Measurements from ENCODE around the gene EIF4ENIF1. TPM values are rescaled to one million over a fixed set of nuclear protein-coding genes. Genes with fewer than 3 reads are reported as not detected.
"Not testable (repeated sequence)": the region's sequence is repeated elsewhere in the genome, so short reads cannot be mapped to it uniquely, and the experiment has no call there.

The EIF4ENIF1 gene
- polyA plus RNA-seq, 1 experiment, result 21.4 TPM

DNA sequence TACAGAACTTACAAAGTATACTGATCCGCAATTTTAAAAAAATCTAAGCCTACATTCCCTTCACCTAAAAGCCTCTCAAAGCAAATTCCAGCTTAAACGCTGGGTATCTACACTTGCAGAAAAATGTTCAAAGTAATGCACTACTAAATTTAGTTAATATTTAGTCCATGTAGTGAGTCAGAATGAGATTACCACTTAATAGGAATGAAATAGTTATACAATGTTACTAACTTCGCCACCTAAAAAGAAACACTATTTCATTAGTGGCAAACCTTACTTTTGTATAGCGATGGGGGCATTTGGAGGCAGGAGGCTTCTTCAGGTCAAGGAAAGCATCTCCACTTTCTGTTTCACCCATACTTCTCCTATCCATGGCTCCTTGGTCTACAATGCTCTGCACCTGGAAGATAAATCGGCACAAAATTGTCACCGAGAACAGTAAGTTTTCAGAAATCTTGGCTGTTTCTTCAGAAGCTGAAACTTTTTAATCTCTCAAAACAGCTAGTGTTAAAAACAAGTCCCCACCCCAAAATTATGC lies 1.2 kb downstream of the EIF4ENIF1 start:
- CTCF ChIA-PET, result no interaction called here
- no peaks in the 10 kb centered on the region; the same call in 1 of the 2 replicates for H3K9me3 ChIP-seq (ENCODE audit: control insufficient read depth, insufficient read depth, low read length)
- no peaks in the 10 kb centered on the region for H3K27me3 ChIP-seq (ENCODE audit: control insufficient read depth, insufficient read depth, low read length)
- TF ChIP-seq, protein P1, sequence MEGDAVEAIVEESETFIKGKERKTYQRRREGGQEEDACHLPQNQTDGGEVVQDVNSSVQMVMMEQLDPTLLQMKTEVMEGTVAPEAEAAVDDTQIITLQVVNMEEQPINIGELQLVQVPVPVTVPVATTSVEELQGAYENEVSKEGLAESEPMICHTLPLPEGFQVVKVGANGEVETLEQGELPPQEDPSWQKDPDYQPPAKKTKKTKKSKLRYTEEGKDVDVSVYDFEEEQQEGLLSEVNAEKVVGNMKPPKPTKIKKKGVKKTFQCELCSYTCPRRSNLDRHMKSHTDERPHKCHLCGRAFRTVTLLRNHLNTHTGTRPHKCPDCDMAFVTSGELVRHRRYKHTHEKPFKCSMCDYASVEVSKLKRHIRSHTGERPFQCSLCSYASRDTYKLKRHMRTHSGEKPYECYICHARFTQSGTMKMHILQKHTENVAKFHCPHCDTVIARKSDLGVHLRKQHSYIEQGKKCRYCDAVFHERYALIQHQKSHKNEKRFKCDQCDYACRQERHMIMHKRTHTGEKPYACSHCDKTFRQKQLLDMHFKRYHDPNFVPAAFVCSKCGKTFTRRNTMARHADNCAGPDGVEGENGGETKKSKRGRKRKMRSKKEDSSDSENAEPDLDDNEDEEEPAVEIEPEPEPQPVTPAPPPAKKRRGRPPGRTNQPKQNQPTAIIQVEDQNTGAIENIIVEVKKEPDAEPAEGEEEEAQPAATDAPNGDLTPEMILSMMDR (IDR thresholded peaks at IDR 0.05; ENCODE audit: low read depth, low read length), result no peak
- H3K4me3 ChIP-seq (ENCODE audit: low read depth, low read length), result peak overlapping the region; percentile 84
- H3K27ac ChIP-seq (ENCODE audit: low read depth, low read length), result no peak overlapping the region
- POLR2A ChIA-PET, result interaction anchor here (0.6 to 2.1 kb wide), 2 partner anchors 9 to 142 kb away, joined by 6 to 8 read pairs; no protein-coding TSS in a partner anchor
- no peak for DNase-seq (ENCODE audit: low read depth, low spot score)

DNA sequence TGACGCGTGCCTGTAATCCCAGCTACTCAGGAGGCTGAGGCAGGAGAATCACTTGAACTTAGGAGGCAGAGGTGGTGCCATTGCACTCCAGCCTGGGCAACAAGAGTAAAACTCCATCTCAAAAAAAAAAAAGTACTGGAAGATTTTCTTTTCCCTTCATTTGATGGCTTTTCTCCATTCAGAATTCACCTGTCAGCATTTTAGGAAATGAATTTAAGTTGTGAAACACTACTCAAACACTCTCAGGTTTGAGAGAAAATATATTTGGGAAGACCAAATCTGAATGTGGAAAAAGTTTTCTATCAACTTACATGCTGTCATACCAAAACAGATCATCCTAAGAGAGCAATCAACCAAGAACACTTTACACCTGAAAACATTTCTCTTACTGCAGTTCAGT lies 2.7 kb downstream of the EIF4ENIF1 start:
- POLR2A ChIA-PET, result interaction anchor here (0.6 kb wide), 1 partner anchor 14 kb away, joined by 4 read pairs; no protein-coding TSS in a partner anchor

GRCh38 chr22:31486369-31486768 lies 3.3 kb downstream of the EIF4ENIF1 start:
- DNase-seq (ENCODE audit: low read depth, low spot score); H3K4me3 ChIP-seq (ENCODE audit: low read depth, low read length); H3K27ac ChIP-seq (ENCODE audit: low read depth, low read length); H3K9me3 ChIP-seq (ENCODE audit: control insufficient read depth, insufficient read depth, low read length); H3K27me3 ChIP-seq (ENCODE audit: control insufficient read depth, insufficient read depth, low read length); CTCF ChIA-PET; POLR2A ChIA-PET: not testable (repeated sequence)

More for the DNA sequence above, 2.7 kb downstream of the EIF4ENIF1 start:
- no peak overlapping the region for H3K27ac ChIP-seq (ENCODE audit: low read depth, low read length)
- no peak overlapping the region for H3K4me3 ChIP-seq (ENCODE audit: low read depth, low read length)
- TF ChIP-seq, protein P1 (IDR thresholded peaks at IDR 0.05; ENCODE audit: low read depth, low read length), result no peak
- no peak for DNase-seq (ENCODE audit: low read depth, low spot score)
- CTCF ChIA-PET, result no interaction called here
- no peaks in the 10 kb centered on the region; the same call in 1 of the 2 replicates for H3K9me3 ChIP-seq (ENCODE audit: control insufficient read depth, insufficient read depth, low read length)
- no peaks in the 10 kb centered on the region for H3K27me3 ChIP-seq (ENCODE audit: control insufficient read depth, insufficient read depth, low read length)

DNA sequence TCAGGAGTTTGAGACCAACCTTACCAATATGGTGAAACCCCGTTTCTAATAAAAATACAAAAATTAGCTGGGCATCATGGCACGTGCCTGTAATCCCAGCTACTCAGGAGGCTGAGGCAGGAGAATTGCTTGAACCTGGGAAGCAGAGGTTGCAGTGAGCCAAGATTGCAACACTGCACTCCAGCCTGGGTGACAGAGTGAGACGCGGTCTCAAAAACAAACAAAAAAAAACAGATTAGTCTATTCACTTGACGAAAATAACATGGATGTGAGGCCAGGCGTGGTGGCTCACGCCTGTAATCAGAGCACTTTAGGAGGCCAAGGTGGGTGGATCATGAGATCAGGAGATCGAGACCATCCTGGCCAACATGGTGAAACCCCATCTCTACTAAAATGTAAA lies 7.2 kb downstream of the EIF4ENIF1 start:
- H3K9me3 ChIP-seq (ENCODE audit: control insufficient read depth, insufficient read depth, low read length); CTCF ChIA-PET; DNase-seq (ENCODE audit: low read depth, low spot score); H3K27me3 ChIP-seq (ENCODE audit: control insufficient read depth, insufficient read depth, low read length); H3K4me3 ChIP-seq (ENCODE audit: low read depth, low read length); POLR2A ChIA-PET; H3K27ac ChIP-seq (ENCODE audit: low read depth, low read length): not testable (repeated sequence)

DNA sequence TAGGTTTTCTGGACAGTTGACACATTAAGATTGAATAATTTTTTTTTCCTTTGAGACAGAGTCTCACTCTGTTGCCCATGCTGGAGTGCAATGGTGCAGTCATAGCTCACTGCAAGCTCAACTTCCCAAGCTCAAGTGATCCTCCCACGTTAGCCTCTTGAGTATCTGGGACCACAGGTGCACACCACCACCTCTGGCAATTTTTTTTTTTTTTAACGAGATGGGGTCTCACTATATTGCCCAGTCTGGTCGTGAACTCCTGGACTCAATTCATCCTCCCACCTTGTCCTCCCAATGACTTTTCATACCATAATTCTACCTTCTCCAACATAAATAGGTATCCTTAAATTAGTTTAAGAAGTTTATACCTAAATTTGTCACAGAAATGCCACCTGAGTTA lies 8.5 kb downstream of the EIF4ENIF1 start:
- H3K27ac ChIP-seq (ENCODE audit: low read depth, low read length), result no peak overlapping the region
- no peaks in the 10 kb centered on the region for H3K27me3 ChIP-seq (ENCODE audit: control insufficient read depth, insufficient read depth, low read length)
- POLR2A ChIA-PET, result no interaction called here
- DNase-seq (ENCODE audit: low read depth, low spot score), result no peak
- CTCF ChIA-PET, result no interaction called here
- no peak overlapping the region for H3K4me3 ChIP-seq (ENCODE audit: low read depth, low read length)
- TF ChIP-seq, protein P1 (IDR thresholded peaks at IDR 0.05; ENCODE audit: low read depth, low read length), result no peak
- no peaks in the 10 kb centered on the region for H3K9me3 ChIP-seq (ENCODE audit: control insufficient read depth, insufficient read depth, low read length)

- DNase-seq (ENCODE audit: low read depth, low spot score), result no peak
- Histone ChIP-seq H3K27ac (ENCODE audit: low read depth, low read length) (no peak overlapping the region), H3K4me3 (ENCODE audit: low read depth, low read length) (no peak overlapping the region), H3K27me3 (ENCODE audit: control insufficient read depth, insufficient read depth, low read length) (no peaks in the 10 kb centered on the region), H3K9me3 (ENCODE audit: control insufficient read depth, insufficient read depth, low read length) (no peaks in the 10 kb centered on the region)
- POLR2A ChIA-PET, result interaction anchor here (0.5 to 0.7 kb wide), 2 partner anchors 133 to 258 kb away, joined by 3 to 4 read pairs; no protein-coding TSS in a partner anchor
- TF ChIP-seq, protein P1 (IDR thresholded peaks at IDR 0.05; ENCODE audit: low read depth, low read length), result no peak
- CTCF ChIA-PET, result interaction anchor here (0.7 kb wide), 1 partner anchor 97 kb away, joined by 5 read pairs; no protein-coding TSS in a partner anchor
These were observed 12.3 kb downstream of the EIF4ENIF1 start for GRCh38 chr22:31477329-31477728.

Data from AG04450 (cell line).